ENCODE data around the gene ALG12.

Gene ALG12

DNA sequence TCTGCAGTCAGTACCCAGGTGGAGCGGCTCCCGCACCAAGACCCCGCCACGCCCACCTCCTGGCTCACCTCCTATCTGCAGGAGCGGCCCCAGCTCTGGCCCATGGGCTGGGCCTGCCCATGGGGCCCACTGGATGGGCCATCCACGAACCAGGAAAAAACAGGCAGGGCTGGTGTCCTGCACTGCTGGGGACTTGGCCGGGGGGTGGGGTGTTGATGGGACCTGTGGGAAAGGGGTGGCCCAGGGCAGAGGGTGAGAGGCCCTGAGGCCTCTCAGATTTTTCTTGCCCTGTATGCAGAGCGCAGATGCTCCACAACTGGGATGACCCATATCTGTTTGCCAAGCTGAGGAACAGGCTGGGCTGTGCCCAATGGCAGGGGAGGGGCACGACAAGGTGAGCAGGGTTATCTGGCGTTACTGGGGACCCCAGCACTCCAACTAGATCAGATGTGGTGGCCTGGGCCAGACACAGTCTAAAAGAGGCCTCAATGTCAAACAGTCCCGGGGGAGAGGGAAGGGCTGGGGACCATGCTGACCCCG is 39.7 kb upstream of the ALG12 start:
- no peak for DNase-seq

DNA sequence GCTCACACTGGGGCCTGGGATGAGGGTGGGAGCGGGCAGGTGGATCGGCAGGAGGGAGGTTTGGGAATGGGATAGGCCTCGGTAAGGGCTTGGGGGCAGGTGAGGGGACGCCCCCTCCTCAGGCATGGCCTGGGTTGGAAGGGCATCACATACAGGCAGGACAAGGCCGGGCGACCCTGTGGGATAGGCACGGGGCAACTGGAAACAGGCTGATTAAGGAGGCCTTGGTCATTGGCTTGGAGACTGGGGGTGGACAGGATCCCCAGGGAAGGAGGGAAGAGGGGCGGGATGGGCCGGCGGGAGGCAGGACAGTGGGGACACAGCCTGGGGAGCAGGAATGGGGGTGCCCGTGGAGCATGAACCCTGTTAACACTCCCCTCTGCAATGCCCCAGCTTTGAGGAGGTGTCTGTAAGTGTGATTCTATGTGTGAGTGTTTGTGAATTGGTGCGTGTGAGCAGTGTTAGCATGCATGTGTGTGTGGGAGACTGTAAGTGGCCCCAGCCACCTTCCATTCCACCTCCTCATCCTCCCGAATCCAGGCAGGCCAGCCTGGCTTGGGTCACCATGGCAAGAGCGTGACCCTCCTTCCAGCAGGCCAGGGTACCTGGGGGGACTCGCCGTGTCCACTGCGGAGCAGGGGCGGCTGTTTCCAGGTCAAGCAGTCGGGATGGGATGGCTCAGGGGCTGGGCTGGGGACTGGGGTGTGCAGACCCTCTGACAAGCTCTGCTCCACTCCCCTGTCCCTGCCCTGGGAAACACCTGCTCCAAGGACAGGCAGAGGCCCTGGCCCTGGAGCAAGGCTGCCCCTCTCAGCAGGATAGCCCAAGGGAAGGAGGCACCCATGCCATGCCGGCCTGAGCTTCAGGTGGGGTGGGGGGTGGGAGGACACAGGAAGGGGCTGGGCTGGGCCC is 38.9 kb upstream of the ALG12 start:
- DNase-seq, result no peak

DNA sequence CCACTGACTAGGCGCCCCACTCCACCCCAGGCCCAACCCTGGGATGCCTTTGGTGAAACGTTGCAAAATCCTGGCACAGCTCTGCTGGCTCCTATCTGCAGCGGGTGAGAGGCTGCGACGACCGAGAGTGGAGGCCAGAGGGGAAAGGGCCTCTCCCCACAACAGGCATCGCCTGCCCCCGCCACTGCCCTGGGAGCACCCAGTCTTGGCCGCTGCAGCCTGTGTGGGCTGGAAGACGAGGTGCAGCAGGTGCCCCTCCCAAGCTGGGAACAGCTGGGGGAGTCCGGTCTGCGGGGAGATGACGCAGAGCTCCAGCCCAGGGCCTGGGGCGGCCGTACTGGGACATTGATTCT is 38.2 kb upstream of the ALG12 start:
- no peak for DNase-seq

DNA sequence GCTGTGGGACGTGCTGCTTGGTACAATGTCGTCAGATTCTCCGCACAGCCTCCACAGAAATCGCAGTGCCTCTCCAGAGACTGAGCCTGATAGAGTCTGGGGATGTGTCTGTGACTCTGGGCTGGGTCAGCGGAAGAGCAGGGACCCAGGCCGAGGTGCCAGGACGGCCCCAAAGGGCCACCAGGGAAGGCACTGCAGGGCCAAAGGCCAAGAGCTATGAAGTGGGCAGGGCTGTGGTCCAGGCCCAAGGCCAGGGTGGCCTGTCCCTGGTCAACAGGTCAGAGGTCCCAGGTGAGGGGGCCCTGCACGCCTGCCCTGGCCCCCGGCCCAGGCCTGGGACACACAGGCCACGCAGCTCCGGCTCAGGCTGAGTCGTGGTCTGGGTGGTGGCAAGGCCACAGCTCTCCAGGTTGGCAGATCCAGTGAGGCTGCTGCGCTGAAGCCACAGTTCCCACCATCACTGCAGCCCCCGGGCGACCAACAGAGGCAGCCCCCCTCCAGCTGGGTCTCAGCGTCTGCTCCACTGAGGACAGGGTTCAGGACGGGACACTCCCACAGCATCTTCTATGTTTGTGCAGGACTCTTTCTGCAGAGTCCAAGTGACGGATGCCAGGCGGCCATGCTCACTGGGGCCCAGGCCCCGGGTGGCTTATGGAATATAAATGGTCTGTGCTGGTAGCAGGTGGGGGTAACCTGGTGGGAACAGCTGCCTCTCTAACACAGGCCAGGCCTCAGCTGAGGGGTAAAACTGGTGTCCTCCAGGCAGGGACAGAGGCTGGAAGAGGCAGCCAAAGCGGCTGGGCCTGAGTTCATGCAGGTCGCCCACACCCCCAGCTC is 37.6 kb upstream of the ALG12 start:
- DNase-seq, result no peak

DNA sequence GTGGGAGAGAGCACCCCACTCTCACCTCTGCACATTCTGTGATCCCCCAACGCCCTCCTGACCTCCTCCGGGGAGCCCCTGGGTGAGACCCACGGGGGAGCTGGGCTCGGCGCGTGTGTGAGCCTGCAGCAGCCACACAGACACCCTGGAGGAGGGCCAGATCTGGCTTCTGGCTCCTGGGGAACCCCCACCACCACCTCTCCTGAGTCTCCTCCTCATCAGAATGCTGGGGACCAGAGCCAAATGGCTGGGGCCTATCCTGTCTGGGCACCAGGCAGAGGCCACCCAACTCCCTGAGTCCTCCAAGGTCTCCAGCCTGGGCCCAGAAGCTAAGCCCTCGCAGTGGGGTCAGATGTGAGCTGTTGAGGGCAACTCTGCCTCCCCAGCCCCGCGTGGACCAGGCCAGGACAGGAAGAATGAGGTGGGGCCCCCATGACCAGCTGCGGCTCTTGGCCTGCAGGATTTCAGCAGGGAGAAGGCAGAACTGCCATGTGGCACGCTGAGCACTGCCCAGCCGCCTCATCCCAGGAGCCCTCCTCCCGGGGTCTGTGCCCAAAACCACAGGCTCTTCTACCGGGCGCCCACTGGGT is 36.8 kb upstream of the ALG12 start:
- no peak for DNase-seq

DNA sequence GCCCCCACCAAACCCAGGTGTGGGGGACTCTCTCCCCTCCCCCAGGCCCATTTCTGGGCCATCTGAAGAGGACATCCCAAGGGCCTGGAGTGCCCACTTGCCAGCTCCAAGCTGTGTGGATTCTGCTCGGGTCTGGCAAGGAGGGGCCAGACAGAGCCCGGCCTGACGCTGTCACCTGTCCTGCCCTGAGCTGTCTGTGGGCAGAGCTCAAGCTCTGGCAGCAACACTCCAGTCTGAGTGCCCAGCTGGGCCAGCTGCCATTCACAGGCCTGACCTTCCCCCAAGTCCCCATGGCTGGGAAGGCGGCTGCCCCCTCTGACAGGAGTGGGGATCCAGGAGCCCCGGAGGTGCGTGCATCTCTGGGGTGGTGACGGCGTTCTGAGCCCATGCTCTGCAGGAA is 36.1 kb upstream of the ALG12 start:
- DNase-seq, result no peak

DNA sequence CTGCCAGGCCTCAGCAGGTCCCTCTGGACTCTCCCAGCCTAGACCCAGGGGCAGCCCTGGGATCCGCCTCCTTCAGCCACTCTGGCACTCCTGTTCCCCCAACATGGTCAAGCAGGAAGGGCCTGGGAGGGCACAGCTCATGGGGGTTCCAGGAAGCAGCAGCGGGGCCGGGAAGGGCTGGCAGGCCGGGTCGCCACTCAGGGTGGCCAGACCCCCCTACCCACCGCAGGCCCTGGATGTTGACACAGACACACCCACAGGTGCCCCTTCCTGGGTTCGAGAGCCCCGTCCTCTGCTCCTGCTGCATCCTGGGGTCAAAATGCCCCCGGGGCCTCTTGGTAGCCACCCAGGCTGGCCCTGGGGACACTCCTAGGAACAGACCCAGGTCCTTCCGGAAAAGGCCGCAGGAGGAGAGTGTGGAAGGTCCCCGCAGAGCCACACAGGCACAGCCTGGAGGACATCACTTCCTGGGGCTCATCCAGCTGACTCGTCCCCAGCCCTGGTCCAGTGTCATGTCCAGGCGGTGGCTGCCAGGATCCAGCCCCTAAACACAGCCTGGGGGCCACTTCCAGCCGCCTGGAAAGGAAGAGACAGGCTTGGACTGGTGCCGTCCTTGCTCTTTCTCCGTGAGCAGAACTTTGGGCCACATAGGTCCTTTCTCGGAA is 35.6 kb upstream of the ALG12 start:
- DNase-seq, result no peak

DNA sequence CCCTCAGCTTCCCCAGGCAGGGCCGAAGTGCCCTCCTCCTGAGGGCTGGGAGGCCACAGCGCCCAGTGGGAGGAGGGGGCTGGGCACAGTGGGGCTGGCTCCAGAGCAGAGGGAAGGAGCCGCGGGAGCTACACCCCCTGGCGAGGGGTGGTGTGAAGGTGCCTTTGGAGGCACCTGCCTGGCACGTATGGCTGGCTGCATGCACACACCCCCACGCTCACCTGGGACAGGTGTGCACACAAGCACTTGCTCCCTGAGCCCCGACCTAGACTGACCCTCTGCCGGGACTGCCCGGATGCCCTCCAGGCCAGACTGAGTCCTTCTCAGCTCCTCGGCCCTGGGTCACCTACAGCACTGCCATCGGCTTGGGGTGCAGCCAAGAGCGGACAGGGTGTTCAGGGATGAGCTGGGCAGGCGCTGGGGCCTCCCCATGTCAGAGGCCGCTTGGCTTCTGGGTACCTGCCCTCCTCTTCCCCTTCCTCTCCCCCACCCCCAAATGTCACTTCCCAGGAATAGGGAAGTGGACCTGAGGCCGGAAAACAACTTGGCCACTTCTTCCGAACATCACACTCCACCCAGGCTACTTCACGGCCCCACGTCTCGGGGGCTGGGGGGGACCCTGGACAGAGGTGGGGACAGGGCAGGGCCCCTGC is 34.9 kb upstream of the ALG12 start:
- no peak for DNase-seq

DNA sequence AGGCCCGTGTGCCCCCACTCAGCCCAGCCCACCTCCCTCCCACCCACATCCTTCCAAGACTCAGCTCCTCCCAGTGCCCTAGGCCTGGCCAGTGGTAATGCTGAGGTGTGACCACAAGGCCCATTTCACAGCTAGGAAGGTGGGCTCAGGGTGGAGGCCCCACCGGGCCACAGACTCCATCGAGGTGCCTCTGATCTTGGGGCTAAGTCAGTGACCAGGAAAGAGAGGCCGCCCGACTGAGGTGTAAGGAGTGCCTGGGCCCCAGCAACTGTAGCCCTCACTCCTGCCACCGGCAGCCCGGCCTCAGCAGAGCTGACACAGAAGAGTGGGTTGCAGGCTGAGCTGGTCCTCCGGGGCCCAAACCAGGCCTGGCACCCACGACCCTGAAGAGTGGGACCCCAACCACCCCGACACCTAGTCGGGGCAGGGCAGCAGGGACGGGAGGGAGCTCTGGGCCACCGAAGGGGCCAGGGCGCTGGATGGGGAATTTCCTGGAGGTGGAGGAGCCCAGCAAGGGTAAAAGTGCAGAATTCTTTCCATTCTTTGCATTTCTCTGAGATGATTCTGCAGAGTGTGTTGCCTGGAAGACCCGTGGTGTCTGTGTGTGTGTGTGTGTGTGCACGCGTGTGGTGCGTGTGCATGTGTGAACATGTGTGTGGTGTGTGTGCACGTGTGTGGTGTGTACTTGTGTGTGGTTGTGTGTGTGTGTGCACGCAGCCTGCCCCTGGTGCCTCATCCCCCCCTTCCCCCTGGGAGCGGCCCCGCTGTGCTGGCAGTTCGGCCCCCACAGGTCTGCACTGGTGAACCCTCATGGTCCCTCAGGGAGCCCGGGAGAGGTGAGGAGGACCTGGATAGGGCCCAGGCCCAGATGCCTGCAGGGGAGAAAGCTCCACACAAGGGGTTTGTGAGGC is 34.0 kb upstream of the ALG12 start:
- no peak for DNase-seq

DNA sequence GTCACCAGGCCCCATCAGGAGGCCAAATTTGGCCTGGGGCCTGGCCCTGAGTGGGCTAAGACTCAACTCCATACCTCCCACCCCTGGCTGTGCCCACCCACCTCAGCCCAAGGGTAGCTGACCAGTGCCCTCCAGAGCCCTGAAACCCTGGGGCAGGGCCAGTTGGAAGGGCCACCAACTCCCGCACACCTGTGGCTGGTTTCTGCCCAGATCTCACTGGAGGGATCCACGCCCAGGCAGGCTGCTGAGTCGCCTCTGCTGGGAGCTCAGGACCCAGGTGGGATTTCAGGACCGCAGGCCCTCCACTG is 33.4 kb upstream of the ALG12 start:
- no peak for DNase-seq

DNA sequence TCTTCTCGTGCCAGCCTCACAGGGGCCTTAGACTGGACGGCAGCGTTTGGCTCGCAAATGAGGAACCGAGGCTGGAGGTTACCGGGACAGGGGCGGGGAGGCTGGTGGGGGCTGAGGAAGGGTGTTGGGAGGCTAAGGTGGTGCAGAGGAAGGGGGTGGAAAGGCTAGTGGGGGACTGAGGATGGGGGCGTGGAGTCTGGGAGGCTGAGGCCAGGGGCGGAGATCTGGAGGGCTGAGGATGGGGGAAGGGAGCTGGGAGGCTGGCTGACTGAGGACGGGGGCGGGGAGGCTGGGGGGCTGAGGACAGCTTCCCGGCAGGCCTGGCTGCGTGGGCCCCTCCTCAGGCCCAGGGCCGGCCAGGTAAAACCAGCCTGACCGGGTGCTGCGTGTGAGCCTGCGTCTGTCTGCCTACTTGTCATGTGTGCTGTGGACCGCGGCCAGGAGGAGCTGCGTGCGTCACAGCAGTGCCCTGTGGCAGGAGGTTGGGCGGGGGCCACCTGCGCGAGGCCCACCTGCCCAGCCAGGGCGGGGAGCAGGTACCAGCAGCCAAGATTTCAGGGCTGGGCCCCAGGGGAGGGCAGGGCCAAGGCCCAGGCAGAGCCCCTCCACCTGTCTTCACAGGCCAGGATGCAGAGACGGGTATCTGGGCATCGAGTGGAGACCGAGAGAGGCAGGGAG is 32.9 kb upstream of the ALG12 start:
- no peak for DNase-seq

DNA sequence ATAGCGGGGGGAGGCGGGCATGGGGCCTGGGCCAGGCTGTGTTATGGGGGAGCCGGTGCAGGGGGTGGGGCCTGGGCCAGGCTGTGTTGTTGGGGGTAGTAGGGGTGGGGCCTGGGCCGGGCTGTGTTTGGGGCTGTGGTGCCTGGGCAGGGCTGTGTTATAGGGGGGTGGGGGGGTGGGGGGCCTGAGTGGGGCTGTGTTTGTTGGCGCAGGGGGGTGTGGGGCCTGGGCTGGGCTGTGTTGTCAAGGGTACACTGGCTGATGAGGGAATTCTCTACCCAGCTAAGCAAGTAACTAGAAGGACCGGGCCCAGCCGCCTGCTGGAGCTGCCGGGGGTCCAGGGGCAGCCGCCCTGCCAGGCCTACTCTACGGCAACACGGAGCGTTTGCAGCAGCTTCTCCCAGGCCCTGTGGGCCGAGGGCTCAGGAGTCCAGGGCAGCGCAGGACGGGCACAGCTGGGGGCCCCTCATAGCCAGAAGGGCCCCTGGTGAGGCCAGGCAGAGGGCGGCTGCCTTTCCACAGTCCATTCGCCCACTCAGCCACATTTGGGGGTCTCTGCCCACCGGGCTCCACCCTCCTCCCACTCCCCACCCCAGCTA is 32.3 kb upstream of the ALG12 start:
- DNase-seq, result no peak

DNA sequence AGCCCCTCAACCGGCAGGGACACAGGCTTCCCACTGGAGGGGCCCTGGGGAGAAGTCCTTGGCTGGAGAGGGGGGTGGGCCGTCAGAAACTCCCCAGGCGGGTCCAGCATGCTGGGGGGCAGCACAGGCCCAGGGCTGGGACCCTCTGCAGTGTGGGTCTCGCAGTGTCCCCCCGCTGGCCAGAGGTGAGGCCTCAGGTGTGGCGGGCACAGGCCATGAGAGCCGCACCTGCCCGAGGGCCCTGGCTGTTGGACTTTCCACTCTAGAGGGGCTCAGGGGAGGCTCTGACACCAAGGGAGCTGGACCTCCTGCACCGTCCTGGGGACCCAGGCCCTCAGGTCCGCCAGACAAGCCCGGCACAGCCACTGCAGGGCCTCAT is 31.7 kb upstream of the ALG12 start:
- DNase-seq, result no peak

DNA sequence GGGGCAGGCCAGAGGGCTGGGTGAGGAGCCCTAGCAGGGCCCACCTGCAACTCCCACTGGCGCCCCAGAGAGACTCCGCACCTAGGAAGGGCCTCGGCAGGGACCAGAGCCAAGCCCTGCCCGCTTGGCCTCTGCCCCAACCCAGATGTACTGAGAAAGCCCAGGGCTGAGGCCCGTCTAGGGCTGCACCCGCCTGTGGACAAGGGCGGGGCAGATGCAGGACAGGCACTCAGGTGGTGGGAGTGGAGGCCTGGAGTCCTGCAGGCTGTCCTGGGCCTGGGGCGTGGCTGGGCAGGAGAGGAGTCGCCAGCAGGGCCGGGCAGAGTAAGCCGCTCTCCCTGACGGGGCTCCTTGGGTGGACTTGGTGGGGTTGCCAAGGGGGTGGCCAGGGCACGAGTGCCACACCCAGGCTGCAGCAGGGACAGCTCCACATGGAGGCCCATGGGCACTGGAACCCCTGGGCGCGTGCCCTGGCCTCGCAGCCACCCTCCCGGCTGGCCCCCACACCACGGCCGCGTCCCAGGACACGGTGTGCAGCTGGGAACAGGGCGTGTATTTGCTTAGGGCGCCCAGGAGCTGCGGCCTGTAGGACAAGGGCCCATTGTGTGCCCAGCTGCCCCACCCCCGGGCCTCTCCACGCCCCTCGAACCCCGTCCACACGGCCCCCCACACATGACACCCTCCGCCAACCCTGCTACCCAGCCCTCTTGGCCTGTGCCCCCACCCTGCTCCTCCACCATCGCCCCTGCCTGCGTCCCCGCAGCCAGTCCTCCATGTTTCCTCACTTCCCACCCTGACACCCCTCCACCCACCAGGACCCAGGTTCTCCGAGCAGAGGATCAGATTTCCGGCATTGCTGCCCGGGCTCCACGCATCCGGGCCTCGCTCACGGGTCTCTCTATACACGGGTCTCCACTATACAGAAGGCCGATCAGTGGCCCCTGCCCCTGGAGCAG is 31.0 kb upstream of the ALG12 start:
- no peak for DNase-seq

DNA sequence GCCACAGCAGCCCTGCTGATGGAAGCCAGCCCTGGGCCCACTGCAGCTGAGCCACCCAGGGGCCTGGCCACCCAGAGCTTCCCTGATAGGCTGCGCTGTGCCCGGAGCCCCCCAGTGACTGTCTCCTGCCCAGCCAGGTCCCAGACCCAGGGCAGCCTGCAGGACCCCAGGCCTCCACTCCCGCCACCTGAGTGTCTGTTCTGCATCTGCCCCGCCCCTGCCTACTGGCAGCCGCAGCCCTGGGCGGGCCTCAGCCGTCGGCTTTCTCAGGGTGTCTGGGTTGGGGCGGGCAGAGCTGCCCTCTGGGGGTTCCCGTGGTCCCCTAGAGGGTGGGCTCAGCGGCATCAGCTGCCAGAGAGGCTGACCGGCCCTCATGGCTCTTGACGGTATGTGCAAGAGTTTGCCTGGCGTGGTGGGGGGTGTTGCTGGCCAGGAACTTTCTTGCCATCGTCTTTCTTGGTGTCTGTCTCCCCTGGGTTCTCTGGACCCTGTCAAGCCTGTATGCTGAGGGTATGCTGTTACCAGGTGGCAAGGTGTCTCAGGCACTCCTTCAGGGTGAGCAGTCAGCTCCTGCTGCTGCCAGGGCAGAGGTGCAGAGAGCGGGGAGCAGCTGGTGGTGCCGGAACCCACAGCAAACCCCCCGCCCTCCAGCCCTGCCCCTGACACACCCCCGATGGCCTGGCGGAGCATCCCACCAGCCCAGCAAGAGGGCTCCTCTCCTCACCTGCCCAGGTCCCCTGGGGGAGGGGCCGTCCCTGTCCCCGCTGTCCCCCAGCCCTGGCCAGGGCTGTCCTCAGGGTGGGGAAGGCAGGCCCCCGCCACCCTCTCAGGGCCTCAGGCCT is 30.1 kb upstream of the ALG12 start:
- no peak for DNase-seq

DNA sequence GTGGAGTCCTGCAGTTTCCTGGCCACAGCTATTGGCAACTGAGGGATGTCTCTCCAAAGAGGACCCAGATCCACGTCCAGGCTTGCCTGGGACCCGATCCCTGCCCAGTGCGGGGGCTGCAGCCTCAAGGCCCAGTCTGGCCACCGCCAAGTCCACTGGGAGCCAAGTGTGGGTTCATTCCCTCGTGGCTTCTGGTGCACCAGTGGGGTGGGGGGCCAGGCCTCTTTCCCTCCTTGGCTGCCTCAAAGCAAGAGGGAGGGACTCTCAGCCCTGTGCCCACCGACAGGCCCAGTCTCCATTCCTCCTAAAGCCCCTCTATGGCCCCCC is 29.0 kb upstream of the ALG12 start:
- DNase-seq, result no peak

DNA sequence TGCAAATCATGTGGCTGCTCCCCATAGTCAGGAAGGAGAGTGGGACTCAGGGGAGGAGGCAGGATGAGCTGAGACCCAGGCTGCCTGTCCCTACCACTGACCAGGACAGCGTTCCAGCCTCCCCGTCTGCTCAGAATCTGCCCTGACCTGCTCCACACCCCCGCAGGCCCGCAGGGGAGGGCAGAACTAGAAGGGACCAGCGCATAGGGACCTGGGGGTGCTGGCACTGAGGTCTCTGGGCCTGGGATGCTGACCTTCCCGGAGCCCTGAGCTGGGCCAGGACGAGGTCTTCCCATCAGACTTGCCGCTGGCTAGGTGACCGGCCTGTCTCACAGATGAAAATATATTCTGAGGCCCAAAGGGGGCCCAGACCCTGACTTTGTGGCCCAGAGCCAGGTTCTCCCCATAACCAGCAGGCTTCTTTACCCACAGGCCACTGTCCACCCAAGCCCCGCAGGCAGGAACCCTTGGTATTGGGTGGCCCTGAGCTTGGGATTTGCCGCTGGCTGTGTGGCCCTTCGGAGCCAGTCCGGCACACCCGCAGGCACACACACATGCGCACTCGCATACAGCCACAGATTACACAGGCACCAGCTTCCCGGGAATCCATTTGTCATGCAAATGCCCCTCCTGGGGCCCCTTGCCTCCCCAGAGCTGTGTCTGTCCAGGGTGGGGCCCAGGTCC is 28.5 kb upstream of the ALG12 start:
- no peak for DNase-seq
